ENCODE data around the gene WDR7.

The WDR7 gene

GRCh38 chr18:56945171-56946083 is 294.3 kb downstream of the WDR7 start:
- no peak for DNase-seq (ENCODE audit: low read depth, low spot score)
- in situ Hi-C loops (cut with HindIII; ENCODE audit: low sequenced_read_pairs) = no loop called here
- TF ChIP-seq, protein P1, sequence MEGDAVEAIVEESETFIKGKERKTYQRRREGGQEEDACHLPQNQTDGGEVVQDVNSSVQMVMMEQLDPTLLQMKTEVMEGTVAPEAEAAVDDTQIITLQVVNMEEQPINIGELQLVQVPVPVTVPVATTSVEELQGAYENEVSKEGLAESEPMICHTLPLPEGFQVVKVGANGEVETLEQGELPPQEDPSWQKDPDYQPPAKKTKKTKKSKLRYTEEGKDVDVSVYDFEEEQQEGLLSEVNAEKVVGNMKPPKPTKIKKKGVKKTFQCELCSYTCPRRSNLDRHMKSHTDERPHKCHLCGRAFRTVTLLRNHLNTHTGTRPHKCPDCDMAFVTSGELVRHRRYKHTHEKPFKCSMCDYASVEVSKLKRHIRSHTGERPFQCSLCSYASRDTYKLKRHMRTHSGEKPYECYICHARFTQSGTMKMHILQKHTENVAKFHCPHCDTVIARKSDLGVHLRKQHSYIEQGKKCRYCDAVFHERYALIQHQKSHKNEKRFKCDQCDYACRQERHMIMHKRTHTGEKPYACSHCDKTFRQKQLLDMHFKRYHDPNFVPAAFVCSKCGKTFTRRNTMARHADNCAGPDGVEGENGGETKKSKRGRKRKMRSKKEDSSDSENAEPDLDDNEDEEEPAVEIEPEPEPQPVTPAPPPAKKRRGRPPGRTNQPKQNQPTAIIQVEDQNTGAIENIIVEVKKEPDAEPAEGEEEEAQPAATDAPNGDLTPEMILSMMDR (IDR thresholded peaks at IDR 0.05; ENCODE audit: low read depth, low read length) = no peak
- no peak overlapping the region for H3K4me3 ChIP-seq (ENCODE audit: low read depth, low read length)

DNA sequence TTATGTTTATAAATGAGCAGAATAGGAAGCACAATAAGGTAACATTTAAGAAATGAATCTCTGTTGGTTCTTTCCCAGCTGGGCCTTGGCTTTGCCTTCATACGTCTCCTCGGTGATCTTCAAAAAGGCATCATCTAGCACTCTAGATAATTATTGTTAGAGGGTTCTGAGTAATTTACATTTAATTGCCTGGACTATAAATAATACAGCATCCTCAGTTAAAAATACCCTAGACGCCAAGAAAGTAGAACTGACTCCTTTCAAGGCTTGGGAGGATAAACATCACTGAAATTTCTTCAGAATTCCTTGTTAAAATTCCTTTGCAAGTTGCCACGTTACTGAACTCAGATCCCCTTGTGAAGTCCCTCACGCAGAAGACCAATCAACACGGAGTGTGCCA is 296.1 kb downstream of the WDR7 start:
- in situ Hi-C loops (cut with HindIII; ENCODE audit: low sequenced_read_pairs) = no loop called here
- H3K4me3 ChIP-seq (ENCODE audit: low read depth, low read length) = no peak overlapping the region
- DNase-seq (ENCODE audit: low read depth, low spot score) = no peak
- TF ChIP-seq, protein P1 (IDR thresholded peaks at IDR 0.05; ENCODE audit: low read depth, low read length) = no peak

DNA sequence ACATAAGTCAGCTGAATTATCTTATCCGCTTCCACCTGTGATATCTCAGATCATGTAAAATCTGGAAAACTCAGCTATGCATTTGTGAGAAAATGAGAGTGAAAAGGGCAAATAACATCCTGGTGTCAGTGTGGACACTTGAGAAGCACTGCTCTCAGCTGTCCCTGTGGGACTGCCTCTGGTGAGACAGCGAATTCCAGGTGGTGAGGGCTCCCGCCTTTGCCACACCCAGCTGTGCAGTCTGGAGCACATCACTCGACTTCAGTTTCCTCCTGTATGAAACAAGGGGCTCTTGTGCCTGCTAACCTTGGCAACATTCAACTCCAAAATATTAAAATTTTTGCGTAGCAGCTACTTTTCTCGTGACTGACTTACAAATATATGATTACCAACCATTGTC is 300.9 kb downstream of the WDR7 start:
- DNase-seq (ENCODE audit: low read depth, low spot score) = no peak
- TF ChIP-seq, protein P1 (IDR thresholded peaks at IDR 0.05; ENCODE audit: low read depth, low read length) = no peak
- H3K4me3 ChIP-seq (ENCODE audit: low read depth, low read length) = no peak overlapping the region
- in situ Hi-C loops (cut with HindIII; ENCODE audit: low sequenced_read_pairs) = no loop called here

DNA sequence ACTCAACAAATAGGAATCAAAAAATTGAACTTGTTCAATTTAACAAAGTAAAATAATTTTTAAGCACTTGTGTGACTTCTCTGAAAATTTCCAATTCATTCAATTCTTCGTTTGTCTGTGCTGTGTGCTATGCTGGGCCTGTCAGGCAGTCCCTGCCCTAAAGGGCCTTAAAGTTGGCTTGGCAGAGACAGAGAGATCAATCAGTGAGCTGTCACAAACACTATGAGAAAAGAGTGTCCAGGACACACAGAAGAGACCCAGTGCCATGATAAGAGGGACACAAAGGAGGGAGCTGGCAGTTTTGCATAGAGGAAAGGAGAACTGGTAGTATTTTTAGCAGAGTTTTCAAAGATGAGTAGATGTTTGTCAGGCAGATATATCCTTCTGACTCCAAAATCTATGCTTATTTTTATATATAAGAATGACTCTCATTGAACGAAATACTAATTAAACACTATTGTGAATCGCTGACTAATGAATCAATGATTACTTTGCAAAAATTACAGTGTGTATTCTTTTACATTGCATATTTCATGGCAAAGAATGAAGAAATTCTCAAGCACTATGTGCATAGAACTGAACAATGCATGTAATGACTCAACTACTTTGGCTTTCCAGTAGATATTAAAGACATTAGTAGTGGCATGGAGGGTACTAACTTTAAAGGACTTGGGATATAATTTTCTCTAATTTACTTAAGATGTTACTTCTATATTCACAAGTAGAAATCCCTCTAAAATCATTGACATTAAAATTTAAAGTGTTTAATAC is 302.5 kb downstream of the WDR7 start:
- no peak overlapping the region for H3K4me3 ChIP-seq (ENCODE audit: low read depth, low read length)
- DNase-seq (ENCODE audit: low read depth, low spot score) = no peak
- TF ChIP-seq, protein P1 (IDR thresholded peaks at IDR 0.05; ENCODE audit: low read depth, low read length) = no peak
- in situ Hi-C loops (cut with HindIII; ENCODE audit: low sequenced_read_pairs) = no loop called here

DNA sequence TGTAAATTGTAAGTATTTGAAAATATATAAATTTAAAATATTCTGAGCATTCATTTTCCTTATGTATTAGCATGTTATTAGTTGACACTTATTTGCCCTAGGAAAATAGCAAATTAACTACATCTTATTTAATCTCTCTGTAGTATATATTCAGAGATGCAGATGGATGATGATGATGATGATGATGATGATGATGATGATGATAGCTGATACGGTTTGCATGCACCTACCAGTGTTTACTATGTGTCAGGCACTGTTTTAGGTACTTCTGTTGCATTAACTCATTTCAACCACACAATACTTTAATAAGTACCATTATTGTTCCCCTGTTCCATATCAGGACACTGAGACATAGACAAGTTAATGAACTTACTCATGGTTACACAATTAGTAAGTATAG is 304.3 kb downstream of the WDR7 start:
- no peak for DNase-seq (ENCODE audit: low read depth, low spot score)
- TF ChIP-seq, protein P1 (IDR thresholded peaks at IDR 0.05; ENCODE audit: low read depth, low read length) = no peak
- H3K4me3 ChIP-seq (ENCODE audit: low read depth, low read length) = no peak overlapping the region
- in situ Hi-C loops (cut with HindIII; ENCODE audit: low sequenced_read_pairs) = no loop called here

GRCh38 chr18:56959120-56959519 is 308.0 kb downstream of the WDR7 start:
- H3K4me3 ChIP-seq (ENCODE audit: low read depth, low read length) = no peak overlapping the region
- TF ChIP-seq, protein P1 (IDR thresholded peaks at IDR 0.05; ENCODE audit: low read depth, low read length) = no peak
- in situ Hi-C loops (cut with HindIII; ENCODE audit: low sequenced_read_pairs) = no loop called here
- DNase-seq (ENCODE audit: low read depth, low spot score) = no peak

Measured in astrocyte of the spinal cord (primary cell).